ENCODE data around the gene SAG.

The SAG gene

GRCh38 chr2:233365861-233366520 lies 58.4 kb downstream of the SAG start:
- no peak for TF ChIP-seq CTCF (IDR thresholded peaks at IDR 0.05; ENCODE audit: extremely low read depth, insufficient read depth, missing control alignments)
- DNase-seq (ENCODE audit: low spot score), result no peak
- in situ Hi-C loops (cut with MboI; ENCODE audit: low pct_unique_long_range_greater_than_20kb, low sequenced_read_pairs, unreplicated experiment), result no loop called here

GRCh38 chr2:233367586-233367985 lies 60.0 kb downstream of the SAG start:
- TF ChIP-seq CTCF (IDR thresholded peaks at IDR 0.05; ENCODE audit: extremely low read depth, insufficient read depth, missing control alignments), result no peak
- in situ Hi-C loops (cut with MboI; ENCODE audit: low pct_unique_long_range_greater_than_20kb, low sequenced_read_pairs, unreplicated experiment), result no loop called here
- DNase-seq (ENCODE audit: low spot score), result no peak

GRCh38 chr2:233368756-233369155 lies 61.1 kb downstream of the SAG start:
- no peak for DNase-seq (ENCODE audit: low spot score)
- TF ChIP-seq CTCF (IDR thresholded peaks at IDR 0.05; ENCODE audit: extremely low read depth, insufficient read depth, missing control alignments), result no peak
- in situ Hi-C loops (cut with MboI; ENCODE audit: low pct_unique_long_range_greater_than_20kb, low sequenced_read_pairs, unreplicated experiment), result no loop called here

- in situ Hi-C loops (cut with MboI; ENCODE audit: low pct_unique_long_range_greater_than_20kb, low sequenced_read_pairs, unreplicated experiment), result no loop called here
- TF ChIP-seq CTCF (IDR thresholded peaks at IDR 0.05; ENCODE audit: extremely low read depth, insufficient read depth, missing control alignments), result no peak
- no peak for DNase-seq (ENCODE audit: low spot score)
Measured at GRCh38 chr2:233369462-233369861, 61.8 kb downstream of the SAG start.

- in situ Hi-C loops (cut with MboI; ENCODE audit: low pct_unique_long_range_greater_than_20kb, low sequenced_read_pairs, unreplicated experiment), result no loop called here
- TF ChIP-seq CTCF (IDR thresholded peaks at IDR 0.05; ENCODE audit: extremely low read depth, insufficient read depth, missing control alignments), result no peak
- DNase-seq (ENCODE audit: low spot score), result no peak
Measured at GRCh38 chr2:233369897-233370685, 62.5 kb downstream of the SAG start.

GRCh38 chr2:233371641-233372040 lies 64.0 kb downstream of the SAG start:
- no peak for TF ChIP-seq CTCF (IDR thresholded peaks at IDR 0.05; ENCODE audit: extremely low read depth, insufficient read depth, missing control alignments)
- in situ Hi-C loops (cut with MboI; ENCODE audit: low pct_unique_long_range_greater_than_20kb, low sequenced_read_pairs, unreplicated experiment), result no loop called here
- no peak for DNase-seq (ENCODE audit: low spot score)
